DMS 273 treated with DMSO at 0.1 percent for 48 hours (cell line): ENCODE measurements around the gene GEMIN2.
"Not testable (repeated sequence)": the region's sequence is repeated elsewhere in the genome, so short reads cannot be mapped to it uniquely, and the experiment has no call there.

Source experiments
- DNase-seq: peaks from one replicate; lab custom pipeline; 2025; lab: John Stamatoyannopoulos, UW

Gene GEMIN2

GRCh38 chr14:39109893-39110715, 4.0 kb upstream of the GEMIN2 start:
- no peak for DNase-seq

- DNase-seq: no peak
These were observed 444 bp upstream of the GEMIN2 start for GRCh38 chr14:39113685-39114072.

GRCh38 chr14:39122330-39123138, 8.4 kb downstream of the GEMIN2 start:
- DNase-seq: no peak

GRCh38 chr14:39137835-39138234, 23.7 kb downstream of the GEMIN2 start:
- not testable (repeated sequence) for DNase-seq

- DNase-seq: no peak
These were observed 24.3 kb downstream of the GEMIN2 start for GRCh38 chr14:39138440-39138839.

GRCh38 chr14:39140170-39140569, 26.0 kb downstream of the GEMIN2 start:
- DNase-seq: no peak

- not testable (repeated sequence) for DNase-seq
These were observed 27.5 kb downstream of the GEMIN2 start for GRCh38 chr14:39141623-39142022.

GRCh38 chr14:39143226-39143625, 29.1 kb downstream of the GEMIN2 start:
- DNase-seq: not testable (repeated sequence)

GRCh38 chr14:39145266-39145966, 31.3 kb downstream of the GEMIN2 start:
- DNase-seq: no peak

- no peak for DNase-seq
These were observed 40.6 kb downstream of the GEMIN2 start for GRCh38 chr14:39154594-39155189.

GRCh38 chr14:39157491-39157890, 43.4 kb downstream of the GEMIN2 start:
- DNase-seq: no peak

GRCh38 chr14:39158222-39158858, 44.2 kb downstream of the GEMIN2 start:
- no peak for DNase-seq

GRCh38 chr14:39160494-39160893, 46.4 kb downstream of the GEMIN2 start:
- DNase-seq: no peak

- not testable (repeated sequence) for DNase-seq
These were observed 53.7 kb downstream of the GEMIN2 start for GRCh38 chr14:39167797-39168320.

- DNase-seq: no peak
These were observed 54.5 kb downstream of the GEMIN2 start for GRCh38 chr14:39168591-39168990.

GRCh38 chr14:39169541-39169900, 55.4 kb downstream of the GEMIN2 start:
- DNase-seq: no peak

- DNase-seq: no peak
These were observed 59.1 kb downstream of the GEMIN2 start for GRCh38 chr14:39173198-39173597.

GRCh38 chr14:39174560-39175444, 60.7 kb downstream of the GEMIN2 start, which contains the start of gene PNN:
PNN (plus strand) TSS chr14:39175254; CDS start chr14:39175280, 26 bp downstream.
- DNase-seq: peak; percentile 98

- DNase-seq: no peak
These were observed 61.5 kb downstream of the GEMIN2 start for GRCh38 chr14:39175445-39176262.
